ENCODE data around the gene ITGA1. TPM values are rescaled to one million over a fixed set of nuclear protein-coding genes. Genes with fewer than 3 reads are reported as not detected.

The ITGA1 gene
- total RNA-seq, 4 donors from 2014 or later, result 2.4 to 10.7 (median 5.4) TPM

GRCh38 chr5:52798938-52799337 lies 11.2 kb downstream of the ITGA1 start:
- intact Hi-C loops (cut with DNase I; ENCODE audit: low total_unique reads), result no loop called here
- no peak for DNase-seq (ENCODE audit: low spot score in 2 of 2)
- 8 to 12% methylated on average over 3 of the region's 3 CpGs for WGBS, 2 donors
- TF ChIP-seq POLR2A (IDR thresholded peaks at IDR 0.05), result no peak
- no peak for TF ChIP-seq CTCF (IDR thresholded peaks at IDR 0.05)
- peak overlapping the region; percentile 65 for H3K4me3 ChIP-seq (ENCODE audit: low read depth, poor library complexity, severe bottlenecking)

- WGBS, 2 donors, result 0% methylated on average over 18 to 19 of the region's 19 CpGs
- H3K4me3 ChIP-seq (ENCODE audit: low read depth, poor library complexity, severe bottlenecking), result peak overlapping the region; percentile 65
- peak in 1 of 2 donors; percentile 32 for DNase-seq (ENCODE audit: low spot score in 2 of 2)
- intact Hi-C loops (cut with DNase I; ENCODE audit: low total_unique reads), result no loop called here
- TF ChIP-seq CTCF (IDR thresholded peaks at IDR 0.05), result no peak
- no peak for TF ChIP-seq POLR2A (IDR thresholded peaks at IDR 0.05)
Observed at GRCh38 chr5:52799358-52799982, 11.8 kb downstream of the ITGA1 start.

GRCh38 chr5:52799983-52800393 lies 12.3 kb downstream of the ITGA1 start:
- peak; percentile 92 to 98 for DNase-seq (ENCODE audit: low spot score in 2 of 2)
- WGBS, 2 donors, result 0 to 1% methylated on average over 11 to 31 of the region's 34 CpGs
- intact Hi-C loops (cut with DNase I; ENCODE audit: low total_unique reads), result no loop called here
- no peak for TF ChIP-seq CTCF (IDR thresholded peaks at IDR 0.05)
- peak overlapping the region; percentile 65 for H3K4me3 ChIP-seq (ENCODE audit: low read depth, poor library complexity, severe bottlenecking)

- peak; percentile 49 to 92 for DNase-seq (ENCODE audit: low spot score in 2 of 2)
- peak overlapping the region; percentile 65 for H3K4me3 ChIP-seq (ENCODE audit: low read depth, poor library complexity, severe bottlenecking)
- 6 to 10% methylated on average over 16 to 28 of the region's 31 CpGs for WGBS, 2 donors
- TF ChIP-seq POLR2A (IDR thresholded peaks at IDR 0.05) (no peak), CTCF (IDR thresholded peaks at IDR 0.05) (no peak)
- intact Hi-C loops (cut with DNase I; ENCODE audit: low total_unique reads), result no loop called here
Observed at GRCh38 chr5:52800394-52801213, 12.9 kb downstream of the ITGA1 start.

GRCh38 chr5:52801329-52801728 lies 13.6 kb downstream of the ITGA1 start:
- DNase-seq (ENCODE audit: low spot score in 2 of 2), result no peak
- no peak for TF ChIP-seq POLR2A (IDR thresholded peaks at IDR 0.05)
- no peak for TF ChIP-seq CTCF (IDR thresholded peaks at IDR 0.05)
- 39% methylated on average over 8 of the region's 8 CpGs for WGBS, 2 donors
- no peak overlapping the region for H3K4me3 ChIP-seq (ENCODE audit: low read depth, poor library complexity, severe bottlenecking)
- intact Hi-C loops (cut with DNase I; ENCODE audit: low total_unique reads), result no loop called here

Data from lower leg skin (tissue), 4 donors.